OCI-LY1 (cell line): ENCODE results near the gene ANXA6.

Experiments used
- H2AFZ ChIP-seq: fragments of 200-600 bp; sonication (generic), shearing (Covaris generic); 2 replicates; pipeline ENCODE4 v1.6.0; 2014; ENCODE audit warnings: antibody characterized with exemption, mild to moderate bottlenecking, low read length
- H3F3A ChIP-seq: fragments of 200-600 bp; sonication (generic), shearing (Covaris generic); 2 replicates; pipeline ENCODE4 v1.6.0; 2014; ENCODE audit warnings: mild to moderate bottlenecking, antibody characterized with exemption, low read length, moderate library complexity; ENCODE audit not compliant: insufficient read depth
- H3K27ac ChIP-seq: fragments of 200-600 bp; sonication (generic); 2 replicates; pipeline ENCODE4 v1.5.1; 2014; ENCODE audit warnings: low read length, mixed run types, mild to moderate bottlenecking, low read depth; ENCODE audit not compliant: poor library complexity, severe bottlenecking
- H3K27me3 ChIP-seq: fragments of 200-600 bp; sonication (generic); 2 replicates; pipeline ENCODE4 v1.6.0; 2014; ENCODE audit warnings: antibody characterized with exemption, mild to moderate bottlenecking, low read length, moderate library complexity; ENCODE audit not compliant: insufficient read depth
- H3K36me3 ChIP-seq: fragments of 200-600 bp; sonication (generic); 2 replicates; pipeline ENCODE4 v1.6.1; 2014; ENCODE audit warnings: mild to moderate bottlenecking, antibody characterized with exemption, low read length, moderate library complexity, mixed read lengths; ENCODE audit not compliant: insufficient read depth
- H3K4me1 ChIP-seq: fragments of 200-600 bp; sonication (generic); 2 replicates; pipeline ENCODE4 v1.5.1; 2014; ENCODE audit warnings: mild to moderate bottlenecking, low read length, moderate library complexity; ENCODE audit not compliant: insufficient read depth, severe bottlenecking
- H3K4me2 ChIP-seq: fragments of 200-600 bp; sonication (generic), shearing (Covaris generic); 2 replicates; pipeline ENCODE4 v1.6.1; 2014; ENCODE audit warnings: low read length
- H3K4me3 ChIP-seq: fragments of 200-600 bp; sonication (generic); 2 replicates; pipeline ENCODE4 v1.5.1; 2014; ENCODE audit warnings: low read length, low read depth, mild to moderate bottlenecking, mixed read lengths; ENCODE audit not compliant: poor library complexity, severe bottlenecking
- H3K79me2 ChIP-seq: fragments of 200-600 bp; shearing (Covaris generic); 2 replicates; pipeline ENCODE4 v1.6.1; 2016; ENCODE audit warnings: mixed run types, low read length, mixed read lengths; ENCODE audit not compliant: insufficient read depth
- H3K9ac ChIP-seq: fragments of 200-600 bp; sonication (generic), shearing (Covaris generic); 2 replicates; pipeline ENCODE4 v1.6.1; 2014; ENCODE audit warnings: mild to moderate bottlenecking, low read length, mixed read lengths
- H3K9me2 ChIP-seq: fragments of 200-600 bp; sonication (generic), shearing (Covaris generic); 2 replicates; pipeline ENCODE4 v1.6.1; 2014; ENCODE audit warnings: low read depth, mild to moderate bottlenecking, low read length, mixed read lengths
- H3K9me3 ChIP-seq: fragments of 200-600 bp; shearing (Covaris generic); 2 replicates; pipeline ENCODE4 v1.6.1; 2014; ENCODE audit warnings: low read length, mixed read lengths
- H4K20me1 ChIP-seq: fragments of 200-600 bp; sonication (generic), shearing (Covaris generic); 2 replicates; pipeline ENCODE4 v1.6.0; 2016; ENCODE audit warnings: mild to moderate bottlenecking, low read length; ENCODE audit not compliant: insufficient read depth
- CTCF ChIP-seq: fragments of 200-600 bp; sonication (generic), shearing (Covaris generic); IDR thresholded peaks from 2 replicates; pipeline ENCODE4 v1.5.1; 2017; ENCODE audit warnings: mild to moderate bottlenecking, antibody characterized with exemption, low read length, moderate library complexity, mixed read lengths
- EZH2 ChIP-seq: fragments of 200-600 bp; sonication (generic), shearing (Covaris generic); IDR thresholded peaks from 2 replicates; pipeline ENCODE4 v1.8.0; 2017; ENCODE audit warnings: borderline replicate concordance, mixed run types, mild to moderate bottlenecking, antibody characterized with exemption, low read length, moderate library complexity, mixed read lengths

Gene ANXA6

GRCh38 chr5:151186538-151186937 is 29.0 kb upstream of the ANXA6 start:
- H3K4me3 ChIP-seq, result no peak overlapping the region
- H4K20me1 ChIP-seq, result no peaks in the 10 kb centered on the region
- no peak overlapping the region for H3K9ac ChIP-seq
- no peaks in the 10 kb centered on the region for H3K4me1 ChIP-seq
- H3K36me3 ChIP-seq, result peaks cover 97% of the 10 kb centered on the region
- H3K4me2 ChIP-seq, result no peak overlapping the region
- no peaks in the 10 kb centered on the region for H3K9me2 ChIP-seq
- H3K27me3 ChIP-seq, result no peaks in the 10 kb centered on the region
- H3F3A ChIP-seq, result no peaks in the 10 kb centered on the region
- TF ChIP-seq CTCF, result no peak
- no peak for TF ChIP-seq EZH2
- peaks cover 8% of the 10 kb centered on the region; the same call in 1 of the 2 replicates for H3K9me3 ChIP-seq
- H3K27ac ChIP-seq, result no peak overlapping the region
- no peak overlapping the region for H2AFZ ChIP-seq
- H3K79me2 ChIP-seq, result peaks cover 8% of the 10 kb centered on the region; the same call in 1 of the 2 replicates

- no peaks in the 10 kb centered on the region for H3K4me1 ChIP-seq
- H3K4me2 ChIP-seq, result no peak overlapping the region
- no peak overlapping the region for H3K27ac ChIP-seq
- no peak overlapping the region for H2AFZ ChIP-seq
- H4K20me1 ChIP-seq, result no peaks in the 10 kb centered on the region
- no peaks in the 10 kb centered on the region for H3K9me2 ChIP-seq
- peaks cover 97% of the 10 kb centered on the region for H3K36me3 ChIP-seq
- H3K27me3 ChIP-seq, result no peaks in the 10 kb centered on the region
- peaks cover 6% of the 10 kb centered on the region; the same call in 1 of the 2 replicates for H3K79me2 ChIP-seq
- no peaks in the 10 kb centered on the region for H3F3A ChIP-seq
- no peak overlapping the region for H3K9ac ChIP-seq
- no peak for TF ChIP-seq EZH2
- peaks cover 8% of the 10 kb centered on the region; the same call in 1 of the 2 replicates for H3K9me3 ChIP-seq
- no peak overlapping the region for H3K4me3 ChIP-seq
Measured at GRCh38 chr5:151186052-151186451, 28.5 kb upstream of the ANXA6 start.

GRCh38 chr5:151184316-151185042 is 26.9 kb upstream of the ANXA6 start:
- TF ChIP-seq EZH2 (no peak), CTCF (no peak)
- Histone ChIP-seq H3K9me3 (peaks cover 1% of the 10 kb centered on the region; the same call in 1 of the 2 replicates), H3K27ac (no peak overlapping the region), H4K20me1 (no peaks in the 10 kb centered on the region), H3K4me3 (no peak overlapping the region), H3K27me3 (no peaks in the 10 kb centered on the region), H3K4me1 (no peaks in the 10 kb centered on the region), H3K79me2 (0 out of 2 replicates have a peak, but pooled peaks cover under 1% of the 10 kb centered on the region), H3F3A (no peaks in the 10 kb centered on the region), H3K4me2 (no peak overlapping the region), H2AFZ (no peak overlapping the region), H3K9ac (no peak overlapping the region), H3K9me2 (no peaks in the 10 kb centered on the region), H3K36me3 (peaks cover 97% of the 10 kb centered on the region)
